ENCODE data around the gene CCHCR1. TPM values are rescaled to one million over a fixed set of nuclear protein-coding genes. Genes with fewer than 3 reads are reported as not detected.
"Not testable (repeated sequence)": the region's sequence is repeated elsewhere in the genome, so short reads cannot be mapped to it uniquely, and the experiment has no call there.

CCHCR1 gene
- total and polyA plus RNA-seq, 9 of the 15 experiments (the other 6 are each of a cell fraction or from before 2014, with no cell fraction given) = 1.2 to 47.3 (median 32.0) TPM

DNA sequence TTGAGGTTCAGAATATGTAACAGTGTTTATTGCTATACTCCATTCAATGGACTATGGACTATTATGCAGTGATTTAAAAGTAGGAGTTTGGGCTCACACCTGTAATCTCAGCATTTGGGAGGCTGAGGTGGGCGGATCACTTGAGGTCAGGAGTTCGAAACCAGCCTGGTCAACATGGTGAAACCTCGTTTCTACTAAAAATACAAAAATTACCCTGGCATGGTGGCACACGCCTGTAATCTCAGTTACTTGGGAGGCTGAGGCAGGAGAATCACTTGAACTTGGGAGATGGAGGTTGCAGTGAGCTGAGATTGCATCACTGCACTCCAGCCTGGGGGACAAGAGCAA lies 41.5 kb upstream of the CCHCR1 start:
- Histone ChIP-seq H3K4me2 (ENCODE audit: insufficient read depth, low read length) (peak overlapping the region; percentile 86), H3K79me2 (ENCODE audit: control insufficient read depth, insufficient read depth, low read length) (peaks cover 31% of the 10 kb centered on the region), H3K4me1 (replicated peaks in 1 of 2; ENCODE audit: control insufficient read depth in 2 of 2, insufficient read depth in 2 of 2, low read length in 2 of 2) (peaks cover 19 to 23% of the 10 kb centered on the region in 2 experiments), H3K4me3 (peak overlapping the region; percentile 58; the same call in 1 of the 2 replicates)
- H3K9ac ChIP-seq (ENCODE audit: insufficient read depth in 1 of 2, low read depth in 2 of 2, low read length in 2 of 2); H4K20me1 ChIP-seq (replicated peaks; ENCODE audit: control insufficient read depth, insufficient read depth, low read length); H3K9me1 ChIP-seq (ENCODE audit: control insufficient read depth, insufficient read depth, low read length); DNase-seq (ENCODE audit: extremely low read depth in 1 of 4, low spot score in 3 of 4); H2AFZ ChIP-seq (ENCODE audit: low read depth, low read length); H3K9me3 ChIP-seq (replicated peaks; ENCODE audit: control insufficient read depth, insufficient read depth, low read depth, low read length); H3K27me3 ChIP-seq (ENCODE audit: control insufficient read depth in 2 of 2, insufficient read depth in 2 of 2, low read length in 2 of 2); POLR2A ChIA-PET; CTCF ChIA-PET (ENCODE audit: low intra/inter-chr PET ratio); ATAC-seq; H3K27ac ChIP-seq (ENCODE audit: extremely low read depth, low read depth, low read length); FAIRE-seq; H3K36me3 ChIP-seq (ENCODE audit: control insufficient read depth, insufficient read depth, low read length); BruUV-seq (replicated peaks); TF ChIP-seq CEBPG (CRISPR knock-in tag; IDR thresholded peaks at IDR 0.05): not testable (repeated sequence)
- TF ChIP-seq, protein P1, sequence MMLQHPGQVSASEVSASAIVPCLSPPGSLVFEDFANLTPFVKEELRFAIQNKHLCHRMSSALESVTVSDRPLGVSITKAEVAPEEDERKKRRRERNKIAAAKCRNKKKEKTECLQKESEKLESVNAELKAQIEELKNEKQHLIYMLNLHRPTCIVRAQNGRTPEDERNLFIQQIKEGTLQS (IDR thresholded peaks at IDR 0.05) = peak; percentile 65; the same call in 1 of the 2 replicates
- TF ChIP-seq, protein P1 (CRISPR knock-in tag; conservative IDR thresholded peaks at IDR 0.05) = not testable (repeated sequence)
- TF ChIP-seq KDM1A (IDR thresholded peaks at IDR 0.05) (peak; percentile 62 to 69; a peak in 3 of 4 replicates), CEBPG (tag; conservative IDR thresholded peaks at IDR 0.05 in 1 of 2, IDR thresholded peaks at IDR 0.05 in 1 of 2) (0 out of 4 replicates have a peak, but pooled peaks of 1 of the 2 experiments have one; percentile 25), CEBPB (tag; IDR thresholded peaks at IDR 0.05) (peak; percentile 48; the same call in 1 of the 2 replicates), TRIM24 (IDR thresholded peaks at IDR 0.05) (0 out of 4 replicates have a peak, but pooled peaks of 1 of the 2 experiments have one; percentile 11), HDAC1 (IDR thresholded peaks at IDR 0.05) (0 out of 4 replicates have a peak, but pooled peaks of 1 of the 2 experiments have one; percentile 25)
- intact Hi-C loops (cut with micrococcal nuclease) (loop anchor here (10.0 kb wide), 1 partner anchor 386 kb away; the partner anchor contains the start of genes LST1 and LTB), in situ Hi-C loops (cut with MboI) (loop anchor here (5.0 kb wide), 1 partner anchor 168 kb away; no protein-coding TSS in a partner anchor)
- WGBS (ENCODE audit: insufficient coverage, low coverage, missing lambda C conversion rate) = 67% methylated on average over 4 of the region's 4 CpGs
